GM18502 (cell line): ENCODE measurements around the gene SPNS3.

ENCODE experiments used
- ATAC-seq: cut with Tn5 transposase; IDR thresholded peaks from one replicate; pipeline ENCODE4 v1.9.1; 2021; ENCODE audit warnings: mild to moderate bottlenecking; ENCODE audit not compliant: unreplicated experiment, poor library complexity

SPNS3 gene

GRCh38 chr17:4463818-4464476, 30.2 kb downstream of the SPNS3 start:
- ATAC-seq: no peak

- no peak for ATAC-seq
Measured at GRCh38 chr17:4465786-4466185, 32.0 kb downstream of the SPNS3 start.

- no peak for ATAC-seq
Measured at GRCh38 chr17:4467287-4467686, 33.5 kb downstream of the SPNS3 start.

GRCh38 chr17:4469552-4469951, 35.8 kb downstream of the SPNS3 start:
- ATAC-seq: no peak

GRCh38 chr17:4472286-4472685, 38.5 kb downstream of the SPNS3 start:
- ATAC-seq: no peak

GRCh38 chr17:4474093-4474492, 40.4 kb downstream of the SPNS3 start:
- no peak for ATAC-seq

GRCh38 chr17:4475001-4475400, 41.3 kb downstream of the SPNS3 start:
- ATAC-seq: no peak

GRCh38 chr17:4475463-4475862, 41.7 kb downstream of the SPNS3 start:
- no peak for ATAC-seq

GRCh38 chr17:4476017-4476416, 42.3 kb downstream of the SPNS3 start:
- ATAC-seq: no peak

GRCh38 chr17:4476511-4477070, 42.9 kb downstream of the SPNS3 start:
- ATAC-seq: no peak

- ATAC-seq: no peak
Measured at GRCh38 chr17:4477255-4477791, 43.6 kb downstream of the SPNS3 start.

GRCh38 chr17:4478318-4478830, 44.6 kb downstream of the SPNS3 start:
- ATAC-seq: no peak

GRCh38 chr17:4479340-4479981, 45.7 kb downstream of the SPNS3 start:
- no peak for ATAC-seq

GRCh38 chr17:4479982-4480751, 46.4 kb downstream of the SPNS3 start:
- ATAC-seq: no peak

GRCh38 chr17:4480929-4481898, 47.5 kb downstream of the SPNS3 start:
- no peak for ATAC-seq

GRCh38 chr17:4482338-4483011, 48.7 kb downstream of the SPNS3 start:
- no peak for ATAC-seq

GRCh38 chr17:4483012-4483840, 49.5 kb downstream of the SPNS3 start:
- no peak for ATAC-seq
